Dermis blood vessel endothelial cell (primary cell): ENCODE measurements around the gene ST8SIA1. TPM values are rescaled to one million over a fixed set of nuclear protein-coding genes. Genes with fewer than 3 reads are reported as not detected.
A peak's percentile ranks its signal among the peaks of the same experiment; 100 is the strongest.

Experiments used
- DNase-seq: peaks from one replicate; pipeline ENCODE4 v3.0.0; 2010
- total RNA-seq: library from RNA; depleted of rRNA; stranded (reverse); fragments of >200 nt; gene quantifications from 2 replicates; pipeline ENCODE4 v1.2.3, GENCODE V29; 2014

Gene ST8SIA1
- total RNA-seq, 1 donor from 2014 or later: 0.17 TPM

GRCh38 chr12:22282283-22282682 is 52.2 kb downstream of the ST8SIA1 start:
- DNase-seq: peak; percentile 7

GRCh38 chr12:22276867-22277266 is 57.6 kb downstream of the ST8SIA1 start:
- DNase-seq: no peak

- no peak for DNase-seq
Measured at GRCh38 chr12:22276313-22276712, 58.2 kb downstream of the ST8SIA1 start.

GRCh38 chr12:22275843-22276242 is 58.7 kb downstream of the ST8SIA1 start:
- DNase-seq: peak; percentile 33

GRCh38 chr12:22272335-22273151 is 62.0 kb downstream of the ST8SIA1 start:
- no peak for DNase-seq

- DNase-seq: peak; percentile 20
Measured at GRCh38 chr12:22271023-22271422, 63.5 kb downstream of the ST8SIA1 start.

GRCh38 chr12:22268973-22269372 is 65.5 kb downstream of the ST8SIA1 start:
- no peak for DNase-seq

- DNase-seq: peak; percentile 5
Measured at GRCh38 chr12:22268406-22268805, 66.1 kb downstream of the ST8SIA1 start.

- DNase-seq: no peak
Measured at GRCh38 chr12:22266101-22266500, 68.4 kb downstream of the ST8SIA1 start.

- DNase-seq: no peak
Measured at GRCh38 chr12:22264380-22264779, 70.1 kb downstream of the ST8SIA1 start.

- DNase-seq: no peak
Measured at GRCh38 chr12:22262309-22262708, 72.2 kb downstream of the ST8SIA1 start.

GRCh38 chr12:22257100-22257499 is 77.4 kb downstream of the ST8SIA1 start:
- DNase-seq: no peak

GRCh38 chr12:22256605-22257004 is 77.9 kb downstream of the ST8SIA1 start:
- DNase-seq: no peak

GRCh38 chr12:22256041-22256441 is 78.5 kb downstream of the ST8SIA1 start:
- no peak for DNase-seq

GRCh38 chr12:22255097-22255496 is 79.4 kb downstream of the ST8SIA1 start:
- DNase-seq: no peak

- DNase-seq: no peak
Measured at GRCh38 chr12:22254478-22254877, 80.0 kb downstream of the ST8SIA1 start.

- no peak for DNase-seq
Measured at GRCh38 chr12:22252057-22252456, 82.5 kb downstream of the ST8SIA1 start.

GRCh38 chr12:22250762-22251161 is 83.7 kb downstream of the ST8SIA1 start:
- DNase-seq: no peak

- no peak for DNase-seq
Measured at GRCh38 chr12:22248571-22249115, 85.9 kb downstream of the ST8SIA1 start.

GRCh38 chr12:22248121-22248520 is 86.4 kb downstream of the ST8SIA1 start:
- no peak for DNase-seq

- DNase-seq: no peak
Measured at GRCh38 chr12:22246217-22246846, 88.2 kb downstream of the ST8SIA1 start.

GRCh38 chr12:22242726-22243125 is 91.8 kb downstream of the ST8SIA1 start:
- DNase-seq: no peak

GRCh38 chr12:22238211-22238610 is 96.3 kb downstream of the ST8SIA1 start:
- DNase-seq: no peak

GRCh38 chr12:22234561-22234960 is 99.9 kb downstream of the ST8SIA1 start:
- no peak for DNase-seq
